ENCODE measurements around the gene EZH1.

EZH1 gene

DNA sequence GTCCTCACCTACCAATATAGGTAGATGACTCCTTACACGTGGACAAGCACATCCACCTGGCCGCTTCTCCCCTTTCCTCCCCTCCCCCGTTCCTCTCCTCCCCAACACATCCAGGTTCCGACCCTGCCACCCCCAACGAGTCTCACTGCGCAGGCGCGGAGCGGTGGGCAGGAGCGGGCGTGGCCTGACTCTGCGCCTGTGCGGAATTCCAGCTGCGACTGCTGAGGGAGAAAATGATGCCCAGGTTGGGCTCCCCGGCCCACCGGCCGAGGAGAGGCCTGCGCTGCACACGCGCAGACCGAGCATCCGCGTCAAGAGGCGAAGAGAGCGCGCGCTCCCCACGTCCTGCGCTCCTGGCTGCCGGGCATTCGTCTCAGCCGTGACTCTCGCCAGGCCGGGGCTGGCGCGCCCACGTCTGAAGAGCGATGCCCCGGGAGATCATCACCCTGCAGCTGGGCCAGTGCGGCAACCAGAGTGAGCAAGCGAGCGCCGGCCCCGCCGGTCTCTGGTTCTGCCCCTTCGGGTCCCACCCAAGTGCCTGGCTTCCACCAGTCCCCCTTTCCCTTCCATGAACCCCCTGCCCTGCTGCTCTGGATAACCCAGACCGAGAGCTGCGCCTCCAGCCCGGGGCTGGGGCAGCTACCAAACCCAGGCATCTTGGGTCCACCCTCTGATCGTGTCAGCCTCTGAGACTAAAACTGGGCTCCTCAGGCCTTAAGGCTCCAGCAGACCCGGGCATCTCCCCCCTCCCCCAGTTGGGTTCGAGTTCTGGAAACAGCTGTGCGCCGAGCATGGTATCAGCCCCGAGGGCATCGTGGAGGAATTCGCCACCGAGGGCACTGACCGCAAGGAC lies 85.5 kb downstream of the EZH1 start, which contains the start of gene TUBG2:
Gene TUBG2, plus strand, starts transcription at position 206 of the 853 bp plus-strand sequence. Its CDS starts 220 bp downstream, at position 426.
- Histone ChIP-seq H3K23ac (ENCODE audit: low read length) (no peak within 1 kb of the TSS), H3K27ac (ENCODE audit: low read depth, low read length) (no peak within 1 kb of the TSS), H2BK12ac (ENCODE audit: low read length) (peak within 1 kb of the TSS; percentile 32), H4K91ac (ENCODE audit: low read depth, low read length) (peak within 1 kb of the TSS; percentile 41), H3K27me3 (ENCODE audit: insufficient read depth, low read length) (no peaks in the 10 kb centered on the region), H2BK120ac (ENCODE audit: insufficient read depth, low read length, poor library complexity) (peak within 1 kb of the TSS; percentile 23), H3K4me3 (ENCODE audit: low read depth, low read length) (peak within 1 kb of the TSS; percentile 74), H3K79me2 (ENCODE audit: control insufficient read depth, insufficient read depth, low read length, poor library complexity) (peaks cover 4% of the 10 kb centered on the region), H2AFZ (ENCODE audit: insufficient read depth, low read length, poor library complexity) (peak within 1 kb of the TSS; percentile 83), H3K4me1 (ENCODE audit: control insufficient read depth in 1 of 2, insufficient read depth in 2 of 2, low read length in 2 of 2) (peaks cover 0 to 9% of the 10 kb centered on the region in 2 experiments), H3K79me1 (ENCODE audit: low read length) (peaks cover 5% of the 10 kb centered on the region), H2BK5ac (ENCODE audit: low read depth, low read length, poor library complexity) (peak within 1 kb of the TSS; percentile 5), H3K14ac (ENCODE audit: low read length) (peak within 1 kb of the TSS; percentile 41), H3K18ac (ENCODE audit: low read length) (peak within 1 kb of the TSS; percentile 88), H3K4ac (ENCODE audit: low read depth, low read length) (peak within 1 kb of the TSS; percentile 41), H2AK5ac (ENCODE audit: low read length) (peak within 1 kb of the TSS; percentile 4), H4K12ac (ENCODE audit: low read depth, low read length) (peak within 1 kb of the TSS; percentile 57), H3K9ac (ENCODE audit: low read length) (peak within 1 kb of the TSS; percentile 61), H3K4me2 (ENCODE audit: low read length) (peak within 1 kb of the TSS; percentile 84), H3K9me3 (ENCODE audit: insufficient read depth, low read depth, low read length) (no peaks in the 10 kb centered on the region), H4K8ac (ENCODE audit: low read depth, low read length) (peak within 1 kb of the TSS; percentile 85), H3K36me3 (ENCODE audit: control insufficient read depth in 1 of 2, insufficient read depth in 2 of 2, low read length in 2 of 2) (peaks cover 8 to 9% of the 10 kb centered on the region in 2 experiments)
- DNase-seq: peak; percentile 80 to 91
- no CpG with 5 or more reads among the region's 59 CpGs for WGBS (ENCODE audit: extremely low coverage, insufficient coverage, insufficient read length)

- H3K4me1 ChIP-seq (ENCODE audit: control insufficient read depth in 1 of 2, insufficient read depth in 2 of 2, low read length in 2 of 2): peaks cover 4 to 20% of the 10 kb centered on the region in 2 experiments
- no peak overlapping the region for H4K91ac ChIP-seq (ENCODE audit: low read depth, low read length)
- no peak overlapping the region for H3K4ac ChIP-seq (ENCODE audit: low read depth, low read length)
- H3K27ac ChIP-seq (ENCODE audit: low read depth, low read length): no peak overlapping the region
- H3K36me3 ChIP-seq (ENCODE audit: control insufficient read depth in 1 of 2, insufficient read depth in 2 of 2, low read length in 2 of 2): peaks cover 5 to 6% of the 10 kb centered on the region in 2 experiments
- H2BK120ac ChIP-seq (ENCODE audit: insufficient read depth, low read length, poor library complexity): no peak overlapping the region
- no peaks in the 10 kb centered on the region for H3K9me3 ChIP-seq (ENCODE audit: insufficient read depth, low read depth, low read length)
- no peaks in the 10 kb centered on the region for H3K27me3 ChIP-seq (ENCODE audit: insufficient read depth, low read length)
- peaks cover 9% of the 10 kb centered on the region for H3K79me1 ChIP-seq (ENCODE audit: low read length)
- H3K9ac ChIP-seq (ENCODE audit: low read length): no peak overlapping the region
- no peak overlapping the region for H3K14ac ChIP-seq (ENCODE audit: low read length)
- H2BK12ac ChIP-seq (ENCODE audit: low read length): no peak overlapping the region
- no peak overlapping the region for H3K4me3 ChIP-seq (ENCODE audit: low read depth, low read length)
- H3K4me2 ChIP-seq (ENCODE audit: low read length): no peak overlapping the region
- no peak overlapping the region for H4K8ac ChIP-seq (ENCODE audit: low read depth, low read length)
- no peak overlapping the region for H2AK5ac ChIP-seq (ENCODE audit: low read length)
- no peak overlapping the region for H4K12ac ChIP-seq (ENCODE audit: low read depth, low read length)
- WGBS (ENCODE audit: extremely low coverage, insufficient coverage, insufficient read length): no CpG with 5 or more reads among the region's 9 CpGs
- no peak for DNase-seq
- peaks cover 4% of the 10 kb centered on the region for H3K79me2 ChIP-seq (ENCODE audit: control insufficient read depth, insufficient read depth, low read length, poor library complexity)
- no peak overlapping the region for H2BK5ac ChIP-seq (ENCODE audit: low read depth, low read length, poor library complexity)
- H3K18ac ChIP-seq (ENCODE audit: low read length): no peak overlapping the region
- no peak overlapping the region for H2AFZ ChIP-seq (ENCODE audit: insufficient read depth, low read length, poor library complexity)
- no peak overlapping the region for H3K23ac ChIP-seq (ENCODE audit: low read length)
These were observed 86.8 kb downstream of the EZH1 start for GRCh38 chr17:42657824-42658588.

DNA sequence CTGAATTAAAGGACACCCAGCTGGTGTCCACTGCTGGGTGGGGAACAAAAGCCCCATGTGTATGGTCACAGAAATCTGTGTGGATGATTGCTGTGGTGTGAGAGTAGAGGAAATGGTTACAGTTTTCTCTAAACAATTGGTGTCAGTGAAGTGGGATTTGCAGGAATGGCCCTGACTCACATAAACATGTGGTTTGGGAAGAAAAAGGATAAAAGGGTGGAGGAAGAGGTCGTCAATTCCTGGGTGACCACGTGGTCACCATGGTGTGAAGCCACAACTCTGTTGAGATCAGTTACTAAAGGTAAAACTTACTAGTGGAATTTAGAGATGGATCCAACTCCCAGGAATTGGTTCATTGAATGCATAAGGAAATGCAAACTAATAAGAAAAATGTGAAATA lies 89.3 kb downstream of the EZH1 start:
- H3K9me3 ChIP-seq (ENCODE audit: insufficient read depth, low read depth, low read length): no peaks in the 10 kb centered on the region
- no peak overlapping the region for H3K14ac ChIP-seq (ENCODE audit: low read length)
- H2AFZ ChIP-seq (ENCODE audit: insufficient read depth, low read length, poor library complexity): no peak overlapping the region
- peaks cover 9% of the 10 kb centered on the region for H3K79me1 ChIP-seq (ENCODE audit: low read length)
- H3K4me3 ChIP-seq (ENCODE audit: low read depth, low read length): no peak overlapping the region
- no peak overlapping the region for H3K4me2 ChIP-seq (ENCODE audit: low read length)
- no CpG with 5 or more reads among the region's 2 CpGs for WGBS (ENCODE audit: extremely low coverage, insufficient coverage, insufficient read length)
- no peak overlapping the region for H2BK5ac ChIP-seq (ENCODE audit: low read depth, low read length, poor library complexity)
- no peak overlapping the region for H3K18ac ChIP-seq (ENCODE audit: low read length)
- no peak overlapping the region for H2BK120ac ChIP-seq (ENCODE audit: insufficient read depth, low read length, poor library complexity)
- peaks cover 4% of the 10 kb centered on the region for H3K79me2 ChIP-seq (ENCODE audit: control insufficient read depth, insufficient read depth, low read length, poor library complexity)
- no peak overlapping the region for H2AK5ac ChIP-seq (ENCODE audit: low read length)
- no peaks in the 10 kb centered on the region for H3K27me3 ChIP-seq (ENCODE audit: insufficient read depth, low read length)
- no peak overlapping the region for H3K23ac ChIP-seq (ENCODE audit: low read length)
- no peak overlapping the region for H2BK12ac ChIP-seq (ENCODE audit: low read length)
- no peak overlapping the region for H4K8ac ChIP-seq (ENCODE audit: low read depth, low read length)
- no peak overlapping the region for H4K91ac ChIP-seq (ENCODE audit: low read depth, low read length)
- H3K27ac ChIP-seq (ENCODE audit: low read depth, low read length): no peak overlapping the region
- DNase-seq: peak in 1 of 2 donors; percentile 20
- H3K36me3 ChIP-seq (ENCODE audit: control insufficient read depth in 1 of 2, insufficient read depth in 2 of 2, low read length in 2 of 2): no peaks in the 10 kb centered on the region
- no peak overlapping the region for H4K12ac ChIP-seq (ENCODE audit: low read depth, low read length)
- H3K4ac ChIP-seq (ENCODE audit: low read depth, low read length): no peak overlapping the region
- peaks cover 4 to 18% of the 10 kb centered on the region in 2 experiments for H3K4me1 ChIP-seq (ENCODE audit: control insufficient read depth in 1 of 2, insufficient read depth in 2 of 2, low read length in 2 of 2)
- H3K9ac ChIP-seq (ENCODE audit: low read length): no peak overlapping the region

Measured in trophoblast cell (in vitro differentiated cells and primary cell).